IMR-90 (cell line): Measurements from ENCODE around the gene AOPEP. TPM values are rescaled to one million over a fixed set of nuclear protein-coding genes. Genes with fewer than 3 reads are reported as not detected.

Experiments used
- RFX5 ChIP-seq: IDR thresholded peaks from 2 replicates; pipeline ENCODE4 v1.8.0; 2012; ENCODE audit warnings: low read depth, mild to moderate bottlenecking, low read length, moderate library complexity
- polyA plus RNA-seq, 3 experiments: library from polyadenylated mRNA; depleted of rRNA; stranded (reverse); fragments of >200 nt; gene quantifications; 2 replicates each; pipeline ENCODE4 v1.2.3, GENCODE V29; 2012; ENCODE audit warnings: low replicate concordance in 1 of 3
- total RNA-seq: library from RNA; depleted of rRNA; stranded (reverse); fragments of >200 nt; gene quantifications from 2 replicates; pipeline ENCODE4 v1.2.3, GENCODE V29; 2012
- TF ChIP-seq, protein P1 (sequence below): conservative IDR thresholded peaks from 2 replicates; pipeline ENCODE4 v1.5.1; 2012; ENCODE audit warnings: mild to moderate bottlenecking, low read depth, low read length, improper control_type of control experiment

Gene AOPEP
- total and polyA plus RNA-seq, 2 of the 4 experiments (the other 2 are of a cell fraction), result 34.9 to 38.7 TPM

- TF ChIP-seq, protein P1, sequence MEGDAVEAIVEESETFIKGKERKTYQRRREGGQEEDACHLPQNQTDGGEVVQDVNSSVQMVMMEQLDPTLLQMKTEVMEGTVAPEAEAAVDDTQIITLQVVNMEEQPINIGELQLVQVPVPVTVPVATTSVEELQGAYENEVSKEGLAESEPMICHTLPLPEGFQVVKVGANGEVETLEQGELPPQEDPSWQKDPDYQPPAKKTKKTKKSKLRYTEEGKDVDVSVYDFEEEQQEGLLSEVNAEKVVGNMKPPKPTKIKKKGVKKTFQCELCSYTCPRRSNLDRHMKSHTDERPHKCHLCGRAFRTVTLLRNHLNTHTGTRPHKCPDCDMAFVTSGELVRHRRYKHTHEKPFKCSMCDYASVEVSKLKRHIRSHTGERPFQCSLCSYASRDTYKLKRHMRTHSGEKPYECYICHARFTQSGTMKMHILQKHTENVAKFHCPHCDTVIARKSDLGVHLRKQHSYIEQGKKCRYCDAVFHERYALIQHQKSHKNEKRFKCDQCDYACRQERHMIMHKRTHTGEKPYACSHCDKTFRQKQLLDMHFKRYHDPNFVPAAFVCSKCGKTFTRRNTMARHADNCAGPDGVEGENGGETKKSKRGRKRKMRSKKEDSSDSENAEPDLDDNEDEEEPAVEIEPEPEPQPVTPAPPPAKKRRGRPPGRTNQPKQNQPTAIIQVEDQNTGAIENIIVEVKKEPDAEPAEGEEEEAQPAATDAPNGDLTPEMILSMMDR, result no peak
- no peak for TF ChIP-seq RFX5
These were observed 219.0 kb downstream of the AOPEP start (continued) for GRCh38 chr9:94945197-94946144.
